K562 (cell line): ENCODE results near the gene TM9SF4. TPM values are rescaled to one million over a fixed set of nuclear protein-coding genes. Genes with fewer than 3 reads are reported as not detected.

Experiments
- ATAC-seq: fragments of 200-7000 bp; cut with Tn5 transposase; 3 replicates; pipeline ENCODE4 v1.9.1; 2020; ENCODE audit warnings: moderate library complexity
- BruUV-seq: library from RNA; stranded (reverse); fragments of 400-500 nt; replicated peaks from 2 replicates; lab custom pipeline; 2021; lab: Mats Ljungman, UMichigan
- CTCF ChIA-PET: fragments of 300-600 bp; formaldehyde crosslinking; extraction: SDS; loops from one replicate; lab custom pipeline; 2021; ENCODE audit warnings: low intra/inter-chr PET ratio; lab: Yijun Ruan, JAX
- POLR2A ChIA-PET: fragments of 300-600, 350-650 bp; sonication (Branson Sonifier 250); formaldehyde crosslinking; extraction: SDS; loops from one replicate; lab custom pipeline; 2021; ENCODE audit warnings: antibody characterized with exemption, inconsistent platforms; lab: Yijun Ruan, JAX
- DNase-seq, 4 experiments: peaks; one replicate each; pipeline versions ENCODE4 v3.0.0 to v3.0.0-alpha.2; 2011 to 2018; ENCODE audit warnings: low spot score in 3 of 4, mixed read lengths in 3 of 4; ENCODE audit errors: extremely low read depth in 1 of 4
- FAIRE-seq: peaks from 2 replicates; lab custom pipeline; 2011; peaks lifted over from hg19 to GRCh38; lab: Jason Lieb, UNC
- H2AFZ ChIP-seq: 2 replicates; pipeline ENCODE4 v1.6.0; 2011; ENCODE audit warnings: low read depth, low read length, control low read depth, inconsistent platforms
- H3K27ac ChIP-seq: fragments of 200-600 bp; 3 replicates; pipeline ENCODE4 v1.8.0; 2011; ENCODE audit warnings: low read depth, mild to moderate bottlenecking, control low read depth, inconsistent platforms, low read length, moderate library complexity, mixed read lengths; ENCODE audit errors: extremely low read depth
- H3K27me3 ChIP-seq, 2 experiments: fragments of 300-600 bp in 1 of 2; 2 replicates in 1 of 2; 3 replicates in 1 of 2; pipeline versions ENCODE4 v1.6.0 to v1.8.0; 2011; ENCODE audit warnings: inconsistent platforms in 2 of 2, low read length in 2 of 2, mild to moderate bottlenecking in 1 of 2, mixed read lengths in 1 of 2, moderate library complexity in 1 of 2; ENCODE audit not compliant: control insufficient read depth in 2 of 2, insufficient read depth in 2 of 2
- H3K36me3 ChIP-seq: fragments of 300-600 bp; 3 replicates; pipeline ENCODE4 v1.8.0; 2011; ENCODE audit warnings: mild to moderate bottlenecking, low read length, inconsistent platforms; ENCODE audit not compliant: control insufficient read depth, insufficient read depth
- H3K4me1 ChIP-seq, 2 experiments: fragments of 200-600 bp in 1 of 2; replicated peaks in 1 of 2; 2 replicates in 1 of 2; 3 replicates in 1 of 2; pipeline versions ENCODE4 v1.5.1 to v1.8.0; 2011; ENCODE audit warnings: inconsistent platforms in 2 of 2, low read length in 2 of 2, mild to moderate bottlenecking in 1 of 2, mixed read lengths in 1 of 2, moderate library complexity in 1 of 2; ENCODE audit not compliant: control insufficient read depth in 2 of 2, insufficient read depth in 2 of 2
- H3K4me2 ChIP-seq: 2 replicates; pipeline ENCODE4 v1.6.1; 2011; ENCODE audit warnings: low read length, control low read depth, inconsistent platforms, mixed read lengths; ENCODE audit not compliant: insufficient read depth
- H3K4me3 ChIP-seq: fragments of 200-600 bp; sonication (generic), shearing (Covaris generic); 2 replicates; pipeline ENCODE4 v1.5.1; 2016; ENCODE audit warnings: control low read depth, inconsistent platforms
- H3K79me2 ChIP-seq: fragments of 200-600 bp; 3 replicates; pipeline ENCODE4 v1.8.0; 2011; ENCODE audit warnings: low read length, inconsistent platforms; ENCODE audit not compliant: control insufficient read depth, insufficient read depth
- H3K9ac ChIP-seq, 2 experiments: 2 replicates each; pipeline versions ENCODE4 v1.6.0 to v1.6.1; 2011; ENCODE audit warnings: low read depth in 2 of 2, low read length in 2 of 2, control low read depth in 1 of 2, inconsistent platforms in 1 of 2, mild to moderate bottlenecking in 1 of 2, mixed read lengths in 1 of 2; ENCODE audit not compliant: insufficient read depth in 1 of 2
- H3K9me1 ChIP-seq: one replicate; pipeline ENCODE4 v1.6.0; 2011; ENCODE audit warnings: inconsistent platforms, mild to moderate bottlenecking, low read length, moderate library complexity; ENCODE audit not compliant: control insufficient read depth, insufficient read depth
- H3K9me3 ChIP-seq: replicated peaks from 2 replicates; pipeline ENCODE4 v1.5.1; 2011; ENCODE audit warnings: low read depth, low read length, inconsistent platforms; ENCODE audit not compliant: control insufficient read depth, insufficient read depth
- H4K20me1 ChIP-seq: replicated peaks from 2 replicates; pipeline ENCODE4 v1.6.1; 2011; ENCODE audit warnings: low read length, inconsistent platforms, mixed read lengths; ENCODE audit not compliant: control insufficient read depth, insufficient read depth
- CCNT2 ChIP-seq: IDR thresholded peaks from 2 replicates; pipeline ENCODE4 v1.6.1; 2011; ENCODE audit warnings: borderline replicate concordance, low read depth, mild to moderate bottlenecking, moderate library complexity, mixed read lengths, low read length; ENCODE audit not compliant: insufficient read length; ENCODE audit errors: extremely low read depth
- FOXA1 ChIP-seq: fragments of 450-650 bp; IDR thresholded peaks from 2 replicates; pipeline ENCODE4 v1.6.1; 2016; ENCODE audit warnings: mild to moderate bottlenecking, borderline replicate concordance
- HMGN3 ChIP-seq: IDR thresholded peaks from 2 replicates; pipeline ENCODE4 v1.6.1; 2011; ENCODE audit warnings: borderline replicate concordance, low read depth, mild to moderate bottlenecking, mixed read lengths, low read length; ENCODE audit not compliant: insufficient read length; ENCODE audit errors: extremely low read depth
- POLR2G ChIP-seq: fragments of 200-400 bp; formaldehyde crosslinking; IDR thresholded peaks from 2 replicates; pipeline ENCODE4 v1.6.1; 2017; ENCODE audit warnings: low read depth, mild to moderate bottlenecking, antibody characterized with exemption, low read length, moderate library complexity
- RBFOX2 ChIP-seq: fragments of 200-400 bp; formaldehyde crosslinking; IDR thresholded peaks from 2 replicates; pipeline ENCODE4 v1.6.1; 2017; ENCODE audit warnings: low read depth, mild to moderate bottlenecking, low read length, moderate library complexity
- RBM22 ChIP-seq: fragments of 200-400 bp; formaldehyde crosslinking; IDR thresholded peaks from 2 replicates; pipeline ENCODE4 v1.6.1; 2018; ENCODE audit warnings: low read length, low read depth; ENCODE audit not compliant: poor library complexity, severe bottlenecking
- ZFPM2 ChIP-seq: fragments of 250-450 bp; sonication (Bioruptor Pico); IDR thresholded peaks from 2 replicates; pipeline ENCODE4 v1.5.1; 2022; ENCODE audit warnings: mild to moderate bottlenecking
- WGBS: fragments of 100-300 bp; shearing (Covaris generic); methylation state at CpG from one replicate; pipeline ENCODE4 v1.1.6; 2016; ENCODE audit warnings: low coverage, mixed read lengths; ENCODE audit not compliant: insufficient coverage; ENCODE audit errors: missing lambda C conversion rate; 5-methylcytosine and 5-hydroxymethylcytosine counted together
- in situ Hi-C: fragments of 300-500 bp; cut with MboI; formaldehyde crosslinking; loops from 4 replicates; pipeline ENCODE4 v1.15.0; 2018; ENCODE audit warnings: inconsistent platforms, mixed read lengths
- intact Hi-C: fragments of 100-400 bp; cut with micrococcal nuclease; formaldehyde crosslinking; loops from 2 replicates; pipeline ENCODE4 v1.14.2; 2022
- polyA plus RNA-seq, 8 experiments: library from polyadenylated mRNA; depleted of rRNA in 4 of 8; stranded (reverse) in 5 of 8; unstranded in 3 of 8; fragments of >200 nt; fragmentation: Nextera tagmentation in 2 of 8; fragmentation: Illumina TruSeq in 1 of 8; extraction: Ambion mirVana in 2 of 8; extraction: Trizol in 1 of 8; gene quantifications; 2 replicates each; pipeline versions ENCODE4 v1.2.1 to v1.2.3, GENCODE V29; 2011 to 2014; ENCODE audit warnings: inconsistent platforms in 1 of 8, missing spikeins in 1 of 8
- total RNA-seq, 7 experiments: library from RNA; depleted of rRNA in 6 of 7; stranded (reverse); fragments of >200 nt in 6 of 7; fragmentation: Illumina TruSeq in 2 of 7; extraction: Trizol in 2 of 7; gene quantifications; 2 replicates each; pipeline versions ENCODE4 v1.2.1 to v1.2.3, GENCODE V29; 2011 to 2021; ENCODE audit warnings: low replicate concordance in 1 of 7
- TF ChIP-seq, protein P1 (sequence below): sonication (generic); formaldehyde crosslinking; IDR thresholded peaks from 2 replicates; pipeline ENCODE4 v1.8.1; 2022; ENCODE audit warnings: missing genetic modification reagents

TM9SF4 gene
- total and polyA plus RNA-seq, 9 of the 15 experiments (the other 6 are each of a cell fraction or from before 2014, with no cell fraction given), result 14.5 to 46.3 (median 26.9) TPM

DNA sequence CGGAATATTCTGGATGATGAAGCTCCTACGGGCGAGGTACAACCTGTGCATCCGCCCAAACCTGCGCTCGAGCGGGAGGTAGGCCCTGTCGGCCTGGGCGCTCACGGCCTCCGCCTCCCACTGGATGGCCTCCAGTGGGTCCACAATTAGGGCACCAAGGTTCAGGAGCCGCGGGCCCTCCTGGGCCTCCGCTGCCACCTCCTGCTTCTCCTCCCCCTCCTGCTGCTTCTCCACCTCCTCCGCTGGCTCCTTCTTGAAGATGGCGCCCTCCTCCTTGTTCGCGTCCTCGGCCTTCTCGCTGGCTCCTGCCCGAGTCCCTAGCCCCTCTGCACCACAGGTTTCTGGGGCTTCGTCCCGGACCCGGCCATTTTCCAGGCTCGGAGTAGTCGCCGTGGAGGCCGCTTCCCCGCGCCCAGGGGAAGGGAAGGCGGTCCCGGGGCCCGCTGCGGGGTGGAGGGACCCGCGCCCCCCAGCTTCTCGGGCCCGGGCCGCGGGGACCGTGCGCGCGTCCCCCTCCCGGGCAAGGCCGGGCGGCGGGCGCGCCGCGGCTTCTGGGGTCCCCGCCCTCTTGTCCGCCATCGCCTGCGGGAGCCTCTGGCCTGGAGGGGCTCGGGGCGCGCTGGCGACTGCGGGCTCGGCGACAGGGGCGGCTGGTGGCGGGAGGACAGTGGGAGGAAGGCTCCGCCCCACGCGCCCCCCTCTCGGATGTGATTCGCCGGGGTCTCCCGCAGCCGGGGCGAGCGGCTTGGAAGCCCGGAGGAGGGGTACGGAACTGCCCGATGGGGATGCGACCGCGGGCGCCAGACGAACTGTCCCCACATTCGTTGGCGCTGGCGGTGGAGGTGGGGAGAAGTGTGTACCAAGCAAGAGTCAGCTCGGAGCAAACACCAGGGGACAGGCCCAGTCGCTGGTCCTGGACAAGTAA lies 80.4 kb downstream of the TM9SF4 start:
- Histone ChIP-seq H3K9me1 (no peaks in the 10 kb centered on the region), H3K4me3 (no peak overlapping the region), H3K9ac (no peak overlapping the region), H2AFZ (no peak overlapping the region), H3K4me1 (peaks cover 0 to 2% of the 10 kb centered on the region in 2 experiments; a peak in 1 of 5 replicates), H3K79me2 (no peaks in the 10 kb centered on the region), H3K27me3 (no peaks in the 10 kb centered on the region), H3K36me3 (peaks cover 12% of the 10 kb centered on the region; the same call in 2 of the 3 replicates), H3K9me3 (no peaks in the 10 kb centered on the region), H3K4me2 (no peak overlapping the region), H3K27ac (no peak overlapping the region), H4K20me1 (no peaks in the 10 kb centered on the region)
- in situ Hi-C loops (no loop called here), intact Hi-C loops (no loop called here)
- POLR2A ChIA-PET, result interaction anchor here (1.0 to 1.1 kb wide), 3 partner anchors 11 to 281 kb away, joined by 3 read pairs; no protein-coding TSS in a partner anchor
- no TSS peak for BruUV-seq
- FAIRE-seq (no peak), ATAC-seq (no peak), DNase-seq (no peak)
- TF ChIP-seq RBFOX2 (peak; percentile 37), ZFPM2 (CRISPR knock-in tag) (no peak), HMGN3 (peak; percentile 23), FOXA1 (no peak), CCNT2 (peak; percentile 7), POLR2G (peak; percentile 62), RBM22 (peak; percentile 74)
- TF ChIP-seq, protein P1, sequence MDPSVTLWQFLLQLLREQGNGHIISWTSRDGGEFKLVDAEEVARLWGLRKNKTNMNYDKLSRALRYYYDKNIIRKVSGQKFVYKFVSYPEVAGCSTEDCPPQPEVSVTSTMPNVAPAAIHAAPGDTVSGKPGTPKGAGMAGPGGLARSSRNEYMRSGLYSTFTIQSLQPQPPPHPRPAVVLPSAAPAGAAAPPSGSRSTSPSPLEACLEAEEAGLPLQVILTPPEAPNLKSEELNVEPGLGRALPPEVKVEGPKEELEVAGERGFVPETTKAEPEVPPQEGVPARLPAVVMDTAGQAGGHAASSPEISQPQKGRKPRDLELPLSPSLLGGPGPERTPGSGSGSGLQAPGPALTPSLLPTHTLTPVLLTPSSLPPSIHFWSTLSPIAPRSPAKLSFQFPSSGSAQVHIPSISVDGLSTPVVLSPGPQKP (CRISPR knock-in tag), result no peak
- WGBS, result 97% methylated on average over 37 of the region's 88 CpGs
- CTCF ChIA-PET, result no interaction called here
